Body of pancreas (tissue), 4 donors: ENCODE measurements around the gene ANKRD36.
"Not testable (repeated sequence)": the region's sequence is repeated elsewhere in the genome, so short reads cannot be mapped to it uniquely, and the experiment has no call there.

Experiments used
- CTCF ChIP-seq, 7 experiments: fragments of 450-650 bp in 4 of 7; fragments of 200-600 bp in 3 of 7; sonication (generic) in 3 of 7; IDR thresholded peaks; one replicate each; pipeline ENCODE4 v1.5.1; 2016 to 2019; ENCODE audit warnings: antibody characterized with exemption in 7 of 7
- POLR2A ChIP-seq, 3 donors: fragments of 450-650 bp; IDR thresholded peaks; one replicate each; pipeline ENCODE4 v1.6.1; 2016; ENCODE audit warnings: antibody characterized with exemption in 3 of 3, mild to moderate bottlenecking in 2 of 3

GRCh38 chr2:97144016-97144415 is 31.1 kb downstream of the ANKRD36 start:
- not testable (repeated sequence) for TF ChIP-seq CTCF, POLR2A (IDR thresholded peaks at IDR 0.05)
